Right hindlimb (tissue), 1 donor: Measurements from ENCODE around the gene VDR.

Experiments
- DNase-seq: peaks from one replicate; pipeline ENCODE4 v3.0.0-alpha.2; 2018

The VDR gene

GRCh38 chr12:47867495-47867941, 37.3 kb downstream of the VDR start:
- no peak for DNase-seq

GRCh38 chr12:47864646-47865235, 40.1 kb downstream of the VDR start:
- DNase-seq: no peak

- DNase-seq: no peak
Measured at GRCh38 chr12:47863985-47864384, 40.8 kb downstream of the VDR start.

GRCh38 chr12:47863467-47863866, 41.3 kb downstream of the VDR start:
- no peak for DNase-seq

- no peak for DNase-seq
Measured at GRCh38 chr12:47862881-47863280, 41.9 kb downstream of the VDR start.

- DNase-seq: no peak
Measured at GRCh38 chr12:47862167-47862750, 42.5 kb downstream of the VDR start.

- no peak for DNase-seq
Measured at GRCh38 chr12:47860873-47861272, 43.9 kb downstream of the VDR start.

GRCh38 chr12:47860279-47860841, 44.4 kb downstream of the VDR start:
- no peak for DNase-seq

GRCh38 chr12:47858511-47859266, 46.1 kb downstream of the VDR start:
- DNase-seq: no peak

GRCh38 chr12:47856721-47857575, 47.8 kb downstream of the VDR start:
- DNase-seq: no peak

GRCh38 chr12:47856094-47856493, 48.7 kb downstream of the VDR start:
- no peak for DNase-seq

- DNase-seq: no peak
Measured at GRCh38 chr12:47855502-47855901, 49.3 kb downstream of the VDR start.

GRCh38 chr12:47854531-47854930, 50.3 kb downstream of the VDR start:
- no peak for DNase-seq

- DNase-seq: no peak
Measured at GRCh38 chr12:47852096-47852571, 52.7 kb downstream of the VDR start.

GRCh38 chr12:47851303-47851952, 53.4 kb downstream of the VDR start:
- DNase-seq: no peak

GRCh38 chr12:47850153-47851084, 54.4 kb downstream of the VDR start:
- no peak for DNase-seq

- DNase-seq: no peak
Measured at GRCh38 chr12:47849261-47849660, 55.5 kb downstream of the VDR start.

GRCh38 chr12:47848853-47849252, 55.9 kb downstream of the VDR start:
- no peak for DNase-seq

GRCh38 chr12:47846294-47846996, 58.3 kb downstream of the VDR start:
- DNase-seq: no peak

GRCh38 chr12:47845081-47845480, 59.7 kb downstream of the VDR start:
- no peak for DNase-seq
